Measurements from ENCODE around the gene ITGB5.
"Not testable (repeated sequence)": the region's sequence is repeated elsewhere in the genome, so short reads cannot be mapped to it uniquely, and the experiment has no call there.

ITGB5 gene

GRCh38 chr3:124838963-124839362 lies 48.2 kb downstream of the ITGB5 start:
- in situ Hi-C loops (cut with MboI; ENCODE audit: low sequenced_read_pairs), result no loop called here

- in situ Hi-C loops (cut with MboI; ENCODE audit: low sequenced_read_pairs), result no loop called here
Observed at GRCh38 chr3:124837730-124838186, 49.4 kb downstream of the ITGB5 start.

GRCh38 chr3:124837065-124837464 lies 50.1 kb downstream of the ITGB5 start:
- in situ Hi-C loops (cut with MboI; ENCODE audit: low sequenced_read_pairs), result no loop called here

GRCh38 chr3:124836448-124836847 lies 50.7 kb downstream of the ITGB5 start:
- in situ Hi-C loops (cut with MboI; ENCODE audit: low sequenced_read_pairs), result no loop called here

GRCh38 chr3:124834723-124835718 lies 52.1 kb downstream of the ITGB5 start:
- in situ Hi-C loops (cut with MboI; ENCODE audit: low sequenced_read_pairs), result no loop called here

- in situ Hi-C loops (cut with MboI; ENCODE audit: low sequenced_read_pairs), result no loop called here
Observed at GRCh38 chr3:124833710-124834332, 53.3 kb downstream of the ITGB5 start.

GRCh38 chr3:124832782-124833709 lies 54.1 kb downstream of the ITGB5 start:
- in situ Hi-C loops (cut with MboI; ENCODE audit: low sequenced_read_pairs), result no loop called here

GRCh38 chr3:124831628-124832199 lies 55.5 kb downstream of the ITGB5 start:
- in situ Hi-C loops (cut with MboI; ENCODE audit: low sequenced_read_pairs), result no loop called here

GRCh38 chr3:124829819-124830554 lies 57.2 kb downstream of the ITGB5 start:
- in situ Hi-C loops (cut with MboI; ENCODE audit: low sequenced_read_pairs), result no loop called here

GRCh38 chr3:124829178-124829818 lies 57.9 kb downstream of the ITGB5 start:
- in situ Hi-C loops (cut with MboI; ENCODE audit: low sequenced_read_pairs), result no loop called here

GRCh38 chr3:124827476-124828206 lies 59.5 kb downstream of the ITGB5 start:
- in situ Hi-C loops (cut with MboI; ENCODE audit: low sequenced_read_pairs), result not testable (repeated sequence)

- in situ Hi-C loops (cut with MboI; ENCODE audit: low sequenced_read_pairs), result no loop called here
Observed at GRCh38 chr3:124826703-124827102, 60.5 kb downstream of the ITGB5 start.

- in situ Hi-C loops (cut with MboI; ENCODE audit: low sequenced_read_pairs), result no loop called here
Observed at GRCh38 chr3:124824286-124824915, 62.8 kb downstream of the ITGB5 start.

- in situ Hi-C loops (cut with MboI; ENCODE audit: low sequenced_read_pairs), result no loop called here
Observed at GRCh38 chr3:124823648-124824047, 63.5 kb downstream of the ITGB5 start.

GRCh38 chr3:124823206-124823605 lies 64.0 kb downstream of the ITGB5 start:
- in situ Hi-C loops (cut with MboI; ENCODE audit: low sequenced_read_pairs), result no loop called here

GRCh38 chr3:124821356-124821755 lies 65.8 kb downstream of the ITGB5 start:
- in situ Hi-C loops (cut with MboI; ENCODE audit: low sequenced_read_pairs), result no loop called here

- in situ Hi-C loops (cut with MboI; ENCODE audit: low sequenced_read_pairs), result no loop called here
Observed at GRCh38 chr3:124818398-124819091, 68.6 kb downstream of the ITGB5 start.

GRCh38 chr3:124817079-124817478 lies 70.1 kb downstream of the ITGB5 start:
- in situ Hi-C loops (cut with MboI; ENCODE audit: low sequenced_read_pairs), result no loop called here
